ENCODE results near the gene SUSD4. TPM values are rescaled to one million over a fixed set of nuclear protein-coding genes. Genes with fewer than 3 reads are reported as not detected.
A peak's percentile ranks its signal among the peaks of the same experiment; 100 is the strongest.

The SUSD4 gene
- total and polyA plus RNA-seq, 2 of the 8 experiments (the other 6 are each of a cell fraction or from before 2014, with no cell fraction given) = 3.9 to 5.2 TPM

GRCh38 chr1:223249854-223250631 lies 113.9 kb downstream of the SUSD4 start:
- no peak overlapping the region for H4K5ac ChIP-seq (ENCODE audit: insufficient read length, low read depth, low read length)
- POLR2A ChIA-PET (ENCODE audit: partially characterized antibody) = no interaction called here
- H4K8ac ChIP-seq (ENCODE audit: extremely low read depth, insufficient read depth, low read length) = no peak overlapping the region
- H2BK120ac ChIP-seq (replicated peaks; ENCODE audit: low read depth, low read length) = no peak overlapping the region
- no peaks in the 10 kb centered on the region for H3K9me3 ChIP-seq (ENCODE audit: insufficient read depth in 2 of 2, low read depth in 1 of 2, low read length in 1 of 2)
- H3K18ac ChIP-seq (ENCODE audit: extremely low read depth, low read length) = no peak overlapping the region
- no peaks in the 10 kb centered on the region for H3K79me2 ChIP-seq (ENCODE audit: control insufficient read depth in 1 of 2, insufficient read depth in 2 of 2, low read length in 2 of 2)
- no peak overlapping the region for H3K4me3 ChIP-seq (ENCODE audit: extremely low read depth in 1 of 4, insufficient read depth in 2 of 4, low read depth in 3 of 4, low read length in 4 of 4)
- no peak overlapping the region for H2AFZ ChIP-seq (ENCODE audit: low read length)
- no peak overlapping the region for H4K91ac ChIP-seq (replicated peaks; ENCODE audit: insufficient read length, low read length)
- H2BK15ac ChIP-seq (ENCODE audit: low read length) = no peak overlapping the region
- CTCF ChIA-PET (ENCODE audit: partially characterized antibody) = interaction anchor here (0.6 to 2.7 kb wide), 5 partner anchors 11 to 414 kb away, joined by 3 to 6 read pairs (median 5); no protein-coding TSS in a partner anchor
- no peak overlapping the region for H3K4ac ChIP-seq (replicated peaks; ENCODE audit: insufficient read length, low read depth, low read length)
- peak in 1 of 2 experiments; percentile 6 for DNase-seq (ENCODE audit: low read depth in 1 of 2, low spot score in 2 of 2)
- H2BK5ac ChIP-seq (ENCODE audit: low read depth, low read length) = no peak overlapping the region
- no peak overlapping the region for H2BK20ac ChIP-seq (ENCODE audit: low read length)
- no peak overlapping the region for H2BK12ac ChIP-seq (ENCODE audit: low read depth, low read length)
- no peak for TF ChIP-seq KDM4A (IDR thresholded peaks at IDR 0.05; ENCODE audit: low read depth, low read length, severe bottlenecking)
- no peak for TF ChIP-seq KDM1A (IDR thresholded peaks at IDR 0.05; ENCODE audit: borderline replicate concordance, low read length)
- no peak for TF ChIP-seq MAFK (IDR thresholded peaks at IDR 0.05; ENCODE audit: low read depth, low read length)
- no peak for TF ChIP-seq ASH2L (IDR thresholded peaks at IDR 0.05; ENCODE audit: low read length)
- TF ChIP-seq POLR2A (IDR thresholded peaks at IDR 0.05; ENCODE audit: control extremely low read depth in 1 of 2, low read depth in 2 of 2, low read length in 2 of 2) = no peak
- TF ChIP-seq SUZ12 (IDR thresholded peaks at IDR 0.05; ENCODE audit: low read length) = no peak
- no peak for TF ChIP-seq CEBPB (IDR thresholded peaks at IDR 0.05; ENCODE audit: low read depth, low read length)
- TF ChIP-seq ATF2 (IDR thresholded peaks at IDR 0.05; ENCODE audit: low read length) = no peak
- no peak for TF ChIP-seq SIX5 (IDR thresholded peaks at IDR 0.05; ENCODE audit: low read depth, low read length)
- H3K4me1 ChIP-seq (replicated peaks in 1 of 4; ENCODE audit: control insufficient read depth in 3 of 4, insufficient read depth in 4 of 4, low read length in 3 of 4) = no peaks in the 10 kb centered on the region
- no peak overlapping the region for H3K27ac ChIP-seq (ENCODE audit: low read depth, low read length)
- 84% methylated on average over 3 of the region's 3 CpGs; no CpG with 5 or more reads in 1 of the 2 experiments for WGBS, 2 experiments (ENCODE audit: extremely low coverage in 1 of 2, insufficient coverage in 1 of 2, insufficient read length in 1 of 2, insufficient replicate concordance in 2 of 2, low coverage in 1 of 2, low lambda C conversion rate in 2 of 2, missing lambda C conversion rate in 1 of 2)
- H4K20me1 ChIP-seq (replicated peaks in 1 of 2; ENCODE audit: control insufficient read depth in 1 of 2, insufficient read depth in 2 of 2, low read length in 2 of 2) = no peaks in the 10 kb centered on the region
- H3K56ac ChIP-seq (replicated peaks; ENCODE audit: insufficient read length, low read depth, low read length) = no peak overlapping the region
- no peaks in the 10 kb centered on the region for H3K79me1 ChIP-seq (ENCODE audit: low read depth, low read length)
- no peak overlapping the region for H3K14ac ChIP-seq (ENCODE audit: insufficient read length)
- no peak overlapping the region for H3K23ac ChIP-seq (ENCODE audit: insufficient read length)
- no peaks in the 10 kb centered on the region for H3K23me2 ChIP-seq (ENCODE audit: low read depth, low read length)
- H3K9ac ChIP-seq (replicated peaks in 1 of 4; ENCODE audit: extremely low read depth in 1 of 4, low read depth in 3 of 4, low read length in 3 of 4) = no peak overlapping the region; a peak in 2 of 7 replicates
- no peak overlapping the region for H3K4me2 ChIP-seq (ENCODE audit: insufficient read depth in 1 of 2, low read depth in 2 of 2, low read length in 2 of 2)
- H3K27me3 ChIP-seq (replicated peaks in 1 of 4; ENCODE audit: control insufficient read depth in 3 of 4, extremely low read depth in 1 of 4, insufficient read depth in 3 of 4, low read length in 3 of 4) = no peaks in the 10 kb centered on the region; a peak in 1 of 7 replicates
- H2AK5ac ChIP-seq (ENCODE audit: low read depth, low read length) = no peak overlapping the region
- no peaks in the 10 kb centered on the region for H3K36me3 ChIP-seq (ENCODE audit: control insufficient read depth in 2 of 4, insufficient read depth in 4 of 4, low read length in 3 of 4)
- FAIRE-seq = no peak

Data from H1 (cell line).